GM21786 (cell line): ENCODE measurements around the gene S100P.
A peak's percentile ranks its signal among the peaks of the same experiment; 100 is the strongest.
"Not testable (repeated sequence)": the region's sequence is repeated elsewhere in the genome, so short reads cannot be mapped to it uniquely, and the experiment has no call there.

Experiments used
- ATAC-seq: cut with Tn5 transposase; IDR thresholded peaks from one replicate; pipeline ENCODE4 v1.9.1; 2021; ENCODE audit not compliant: unreplicated experiment

The S100P gene

GRCh38 chr4:6672541-6673190, 21.0 kb upstream of the S100P start:
- ATAC-seq: not testable (repeated sequence)

GRCh38 chr4:6673191-6673659, 20.5 kb upstream of the S100P start:
- not testable (repeated sequence) for ATAC-seq

- peak; percentile 64 for ATAC-seq
Observed at GRCh38 chr4:6673660-6674499, 19.8 kb upstream of the S100P start.

GRCh38 chr4:6674500-6675149, 19.1 kb upstream of the S100P start:
- ATAC-seq: peak; percentile 42

GRCh38 chr4:6676722-6677558, 16.7 kb upstream of the S100P start:
- no peak for ATAC-seq

GRCh38 chr4:6680372-6681034, 13.2 kb upstream of the S100P start:
- ATAC-seq: no peak

- ATAC-seq: no peak
Observed at GRCh38 chr4:6681191-6681590, 12.5 kb upstream of the S100P start.

GRCh38 chr4:6682862-6683590, 10.7 kb upstream of the S100P start:
- ATAC-seq: no peak

- no peak for ATAC-seq
Observed at GRCh38 chr4:6684656-6685055, 9.0 kb upstream of the S100P start.

- no peak for ATAC-seq
Observed at GRCh38 chr4:6686104-6686787, 7.4 kb upstream of the S100P start.

- no peak for ATAC-seq
Observed at GRCh38 chr4:6687947-6688878, 5.5 kb upstream of the S100P start.

GRCh38 chr4:6688879-6689505, 4.7 kb upstream of the S100P start:
- peak; percentile 90 for ATAC-seq

GRCh38 chr4:6689506-6689960, 4.1 kb upstream of the S100P start:
- no peak for ATAC-seq

GRCh38 chr4:6692379-6692778, 1.3 kb upstream of the S100P start:
- ATAC-seq: no peak

GRCh38 chr4:6692806-6693205, 872 bp upstream of the S100P start:
- no peak for ATAC-seq

- no peak for ATAC-seq
Observed at GRCh38 chr4:6694177-6694901, 661 bp downstream of the S100P start.
